NCI-H146 (cell line): ENCODE data around the gene TRPM2.
"Not testable (repeated sequence)": the region's sequence is repeated elsewhere in the genome, so short reads cannot be mapped to it uniquely, and the experiment has no call there.

Experiments
- DNase-seq: peaks from one replicate; lab custom pipeline; 2025; lab: John Stamatoyannopoulos, UW

TRPM2 gene

GRCh38 chr21:44375281-44375651 lies 21.8 kb downstream of the TRPM2 start:
- no peak for DNase-seq

- no peak for DNase-seq
Observed at GRCh38 chr21:44375761-44376241, 22.4 kb downstream of the TRPM2 start.

GRCh38 chr21:44376606-44377005 lies 23.2 kb downstream of the TRPM2 start:
- no peak for DNase-seq

DNA sequence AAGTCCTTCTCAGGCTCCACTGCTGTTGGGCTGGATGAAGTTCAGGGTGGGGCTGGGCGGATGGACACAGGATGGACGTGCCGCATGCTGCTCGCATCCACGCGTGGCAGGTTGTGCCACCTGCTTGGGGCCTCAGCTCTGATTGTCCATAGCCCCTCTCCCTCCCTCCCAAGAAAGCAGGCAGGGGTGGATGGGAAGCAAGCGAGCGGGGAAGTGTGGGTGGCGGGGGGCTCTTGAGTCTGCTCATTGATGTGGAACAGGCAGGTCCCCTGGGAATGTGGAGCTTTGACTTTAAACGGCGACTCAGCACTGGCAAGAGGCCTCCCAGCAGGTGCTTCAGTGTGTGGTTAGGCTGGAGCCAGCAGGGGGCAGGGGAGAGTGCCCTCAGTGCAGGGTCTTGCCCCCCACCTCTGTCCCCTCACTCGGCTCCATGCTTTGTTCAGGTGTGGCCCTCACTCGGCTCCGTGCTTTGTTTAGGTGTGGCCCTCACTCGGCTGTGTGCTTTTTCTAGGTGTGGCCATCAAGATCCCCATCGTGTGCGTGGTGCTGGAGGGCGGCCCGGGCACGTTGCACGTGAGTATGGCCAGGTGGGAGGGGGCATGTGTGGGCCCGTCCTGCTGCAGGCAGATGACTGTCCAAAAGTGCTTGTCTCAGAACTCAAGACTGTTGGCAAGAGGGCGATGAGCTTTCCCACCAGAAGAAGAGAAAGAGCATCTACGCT lies 23.9 kb downstream of the TRPM2 start:
- no peak for DNase-seq

DNA sequence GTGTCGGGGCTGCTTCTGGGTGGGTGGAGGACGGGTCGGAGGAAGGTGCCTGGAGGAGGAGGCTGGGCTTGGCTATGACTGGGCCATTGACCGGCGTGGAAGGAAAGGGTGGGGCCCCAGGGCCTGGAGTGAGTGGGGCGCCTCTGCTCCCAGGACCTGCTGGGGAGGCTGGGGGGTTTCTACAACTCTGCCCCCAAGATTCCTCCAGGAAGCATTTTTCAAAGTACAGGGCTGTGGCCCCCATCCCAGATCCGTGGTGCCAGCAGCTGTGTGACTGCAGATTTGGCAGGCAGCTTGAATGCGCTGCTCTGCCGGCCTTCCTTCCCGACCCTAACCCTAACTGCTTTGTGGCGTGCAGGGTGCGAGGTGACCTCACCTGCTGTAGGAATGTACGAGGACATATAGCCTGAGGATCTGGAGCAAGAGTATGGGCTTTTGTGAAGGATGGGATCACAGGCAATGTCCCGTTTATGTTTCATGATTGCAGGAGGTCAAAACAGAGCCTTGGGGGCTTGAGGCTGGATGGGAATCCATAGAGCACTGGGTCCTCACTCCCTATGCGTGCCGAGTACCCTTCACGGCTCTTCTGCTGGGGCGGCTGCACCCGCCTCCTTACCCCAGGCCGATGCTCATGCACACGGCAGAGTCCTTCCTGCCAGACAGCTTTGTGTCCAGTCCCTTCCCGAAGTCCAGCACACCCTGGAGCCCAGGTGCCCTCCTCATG lies 24.7 kb downstream of the TRPM2 start:
- no peak for DNase-seq

DNA sequence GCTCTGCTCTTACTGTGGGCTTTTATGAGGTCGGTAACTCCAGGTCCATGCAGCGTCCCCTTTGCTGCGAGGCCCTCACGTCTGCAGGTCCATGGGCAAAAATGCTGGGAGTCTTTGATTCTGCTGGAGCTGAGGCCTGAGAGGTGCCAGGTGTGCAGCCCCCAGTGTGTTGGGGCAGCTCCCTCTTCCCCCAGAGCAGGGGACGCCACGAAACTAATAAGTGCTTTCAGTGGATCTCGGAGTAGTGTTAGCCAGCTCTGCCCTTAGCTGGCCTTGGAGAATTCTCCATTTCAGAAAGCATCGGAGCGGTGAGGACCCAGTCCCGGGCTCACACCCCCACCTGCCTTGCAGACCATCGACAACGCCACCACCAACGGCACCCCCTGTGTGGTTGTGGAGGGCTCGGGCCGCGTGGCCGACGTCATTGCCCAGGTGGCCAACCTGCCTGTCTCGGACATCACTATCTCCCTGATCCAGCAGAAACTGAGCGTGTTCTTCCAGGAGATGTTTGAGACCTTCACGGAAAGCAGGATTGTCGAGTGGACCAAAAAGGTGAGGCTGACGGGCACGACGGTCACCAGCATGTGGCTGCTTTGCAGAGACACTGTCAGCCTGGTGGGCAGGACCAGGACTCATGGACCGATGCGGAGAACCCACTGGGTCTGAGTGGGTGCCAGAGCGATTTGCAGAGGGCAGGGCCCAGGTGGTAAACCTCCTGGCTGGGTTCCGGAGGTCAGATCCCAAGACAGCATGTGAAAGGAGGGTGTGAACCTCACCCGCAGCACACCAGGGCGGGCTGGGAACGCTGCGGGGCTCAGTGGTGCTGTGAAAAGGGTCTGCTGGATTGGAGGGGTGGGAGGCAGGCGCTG lies 25.5 kb downstream of the TRPM2 start:
- no peak for DNase-seq

- DNase-seq: no peak
Observed at GRCh38 chr21:44379515-44379848, 26.1 kb downstream of the TRPM2 start.

- DNase-seq: no peak
Observed at GRCh38 chr21:44379991-44380865, 26.8 kb downstream of the TRPM2 start.

- DNase-seq: no peak
Observed at GRCh38 chr21:44380876-44381275, 27.5 kb downstream of the TRPM2 start.

- DNase-seq: no peak
Observed at GRCh38 chr21:44381874-44382273, 28.5 kb downstream of the TRPM2 start.

DNA sequence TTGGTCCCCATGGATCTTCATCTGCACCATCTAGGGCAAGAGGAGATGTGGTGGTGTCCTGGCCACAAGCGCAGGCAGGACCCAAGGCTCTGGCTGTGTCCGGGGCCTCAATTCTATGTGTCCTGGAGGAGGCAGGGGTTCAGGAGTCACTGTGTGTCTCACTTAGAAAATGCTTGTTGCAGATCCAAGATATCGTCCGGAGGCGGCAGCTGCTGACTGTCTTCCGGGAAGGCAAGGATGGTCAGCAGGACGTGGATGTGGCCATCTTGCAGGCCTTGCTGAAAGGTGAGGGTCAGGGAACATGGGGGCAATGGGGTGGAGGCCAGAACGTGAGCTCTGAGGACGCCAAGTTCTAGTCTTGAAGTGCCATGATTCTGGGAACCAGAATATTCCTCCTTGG lies 29.1 kb downstream of the TRPM2 start:
- DNase-seq: no peak

- DNase-seq: no peak
Observed at GRCh38 chr21:44383216-44383615, 29.8 kb downstream of the TRPM2 start.

DNA sequence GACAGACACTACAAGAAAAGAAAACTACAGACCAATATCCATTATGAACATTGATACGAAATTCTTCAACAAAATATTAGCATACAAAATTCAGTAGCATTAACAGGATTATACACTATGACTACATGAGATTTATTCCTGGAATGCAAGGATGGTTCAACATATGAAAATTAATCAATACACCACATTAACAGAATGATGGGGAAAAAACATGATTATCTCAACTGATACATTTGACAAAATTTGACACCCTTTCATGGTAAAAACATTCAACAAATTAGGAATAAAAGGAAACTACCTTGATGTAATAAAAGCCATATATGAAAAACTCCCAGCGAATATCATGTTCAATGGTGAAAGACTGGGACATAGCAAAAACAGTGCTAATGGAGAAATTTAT lies 31.5 kb downstream of the TRPM2 start:
- DNase-seq: no peak

DNA sequence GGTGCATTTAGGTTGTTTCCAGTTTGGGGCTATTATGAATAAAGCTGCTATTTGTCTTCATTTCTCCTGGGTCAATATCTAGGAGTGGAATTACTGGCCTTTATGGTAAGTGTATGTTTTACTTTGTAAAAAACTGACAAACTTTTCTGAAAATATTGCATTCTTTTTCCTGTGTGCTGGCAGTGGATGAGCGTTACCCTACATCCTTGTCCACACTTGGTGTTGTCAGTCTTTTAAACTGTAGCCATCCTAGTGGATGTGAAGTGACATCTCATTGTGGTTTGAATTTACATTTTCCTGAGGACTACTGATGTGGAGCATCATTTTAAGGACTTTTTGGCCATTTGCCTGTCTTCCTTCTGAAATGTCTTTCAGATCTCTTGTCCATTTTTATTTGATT lies 35.9 kb downstream of the TRPM2 start:
- no peak for DNase-seq

- DNase-seq: no peak
Observed at GRCh38 chr21:44390886-44391285, 37.5 kb downstream of the TRPM2 start.

- DNase-seq: no peak
Observed at GRCh38 chr21:44391345-44392091, 38.1 kb downstream of the TRPM2 start.

GRCh38 chr21:44392185-44392584 lies 38.8 kb downstream of the TRPM2 start:
- no peak for DNase-seq

- no peak for DNase-seq
Observed at GRCh38 chr21:44392916-44393315, 39.5 kb downstream of the TRPM2 start.

GRCh38 chr21:44394733-44395132 lies 41.3 kb downstream of the TRPM2 start:
- no peak for DNase-seq

GRCh38 chr21:44395260-44395659 lies 41.8 kb downstream of the TRPM2 start:
- no peak for DNase-seq

- DNase-seq: not testable (repeated sequence)
Observed at GRCh38 chr21:44396803-44397202, 43.4 kb downstream of the TRPM2 start.
